ENCODE measurements around the gene PIEZO1.

DNA sequence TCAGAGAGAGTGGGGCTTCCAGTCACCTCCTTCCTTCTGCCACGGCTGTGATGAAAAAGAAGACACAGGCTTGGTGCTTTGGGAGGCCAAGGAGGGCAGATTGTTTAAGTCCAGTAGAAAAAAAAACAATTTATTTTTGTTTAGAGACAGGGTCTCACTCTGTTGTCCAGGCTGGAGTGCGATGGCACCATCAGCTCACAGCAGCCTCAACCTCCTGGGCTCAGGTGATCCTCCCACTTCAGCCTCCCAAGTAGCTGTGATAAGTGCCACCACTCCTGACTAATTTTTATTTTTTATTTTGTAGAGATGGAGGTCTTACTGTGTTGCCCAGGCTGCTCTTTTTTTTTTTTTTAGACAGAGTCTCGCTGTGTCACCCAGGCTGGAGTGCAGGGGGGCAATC, 119.5 kb downstream of the PIEZO1 start:
- TF ChIP-seq GATA2 (IDR thresholded peaks at IDR 0.05; ENCODE audit: low read depth, low read length) (no peak), GATA3 (IDR thresholded peaks at IDR 0.05; ENCODE audit: low read depth, low read length) (no peak)
